AG09309 (cell line): ENCODE results near the gene CDC42BPG.
A peak's percentile ranks its signal among the peaks of the same experiment; 100 is the strongest.

Experiments used
- DNase-seq: peaks from one replicate; pipeline ENCODE4 v3.0.0-alpha.2; 2010; ENCODE audit warnings: low read depth
- H3K4me3 ChIP-seq: 2 replicates; pipeline ENCODE4 v1.5.1; 2011; ENCODE audit warnings: mild to moderate bottlenecking, low read depth, low read length, moderate library complexity; ENCODE audit not compliant: control insufficient read depth
- TF ChIP-seq, protein P1 (sequence below): IDR thresholded peaks from 2 replicates; pipeline ENCODE4 v1.5.1; 2011; ENCODE audit warnings: mild to moderate bottlenecking, low read depth, low read length, inconsistent platforms; ENCODE audit not compliant: insufficient read depth, control insufficient read depth; ENCODE audit errors: missing control alignments

Gene CDC42BPG

GRCh38 chr11:64870893-64871466 is 26.5 kb upstream of the CDC42BPG start:
- DNase-seq: no peak
- TF ChIP-seq, protein P1, sequence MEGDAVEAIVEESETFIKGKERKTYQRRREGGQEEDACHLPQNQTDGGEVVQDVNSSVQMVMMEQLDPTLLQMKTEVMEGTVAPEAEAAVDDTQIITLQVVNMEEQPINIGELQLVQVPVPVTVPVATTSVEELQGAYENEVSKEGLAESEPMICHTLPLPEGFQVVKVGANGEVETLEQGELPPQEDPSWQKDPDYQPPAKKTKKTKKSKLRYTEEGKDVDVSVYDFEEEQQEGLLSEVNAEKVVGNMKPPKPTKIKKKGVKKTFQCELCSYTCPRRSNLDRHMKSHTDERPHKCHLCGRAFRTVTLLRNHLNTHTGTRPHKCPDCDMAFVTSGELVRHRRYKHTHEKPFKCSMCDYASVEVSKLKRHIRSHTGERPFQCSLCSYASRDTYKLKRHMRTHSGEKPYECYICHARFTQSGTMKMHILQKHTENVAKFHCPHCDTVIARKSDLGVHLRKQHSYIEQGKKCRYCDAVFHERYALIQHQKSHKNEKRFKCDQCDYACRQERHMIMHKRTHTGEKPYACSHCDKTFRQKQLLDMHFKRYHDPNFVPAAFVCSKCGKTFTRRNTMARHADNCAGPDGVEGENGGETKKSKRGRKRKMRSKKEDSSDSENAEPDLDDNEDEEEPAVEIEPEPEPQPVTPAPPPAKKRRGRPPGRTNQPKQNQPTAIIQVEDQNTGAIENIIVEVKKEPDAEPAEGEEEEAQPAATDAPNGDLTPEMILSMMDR: no peak
- no peak overlapping the region for H3K4me3 ChIP-seq

GRCh38 chr11:64870176-64870892 is 25.9 kb upstream of the CDC42BPG start:
- DNase-seq: no peak
- H3K4me3 ChIP-seq: peak overlapping the region; percentile 1; the same call in 1 of the 2 replicates
- TF ChIP-seq, protein P1: no peak

GRCh38 chr11:64869571-64870175 is 25.2 kb upstream of the CDC42BPG start:
- TF ChIP-seq, protein P1: peak; percentile 41
- no peak overlapping the region for H3K4me3 ChIP-seq

DNA sequence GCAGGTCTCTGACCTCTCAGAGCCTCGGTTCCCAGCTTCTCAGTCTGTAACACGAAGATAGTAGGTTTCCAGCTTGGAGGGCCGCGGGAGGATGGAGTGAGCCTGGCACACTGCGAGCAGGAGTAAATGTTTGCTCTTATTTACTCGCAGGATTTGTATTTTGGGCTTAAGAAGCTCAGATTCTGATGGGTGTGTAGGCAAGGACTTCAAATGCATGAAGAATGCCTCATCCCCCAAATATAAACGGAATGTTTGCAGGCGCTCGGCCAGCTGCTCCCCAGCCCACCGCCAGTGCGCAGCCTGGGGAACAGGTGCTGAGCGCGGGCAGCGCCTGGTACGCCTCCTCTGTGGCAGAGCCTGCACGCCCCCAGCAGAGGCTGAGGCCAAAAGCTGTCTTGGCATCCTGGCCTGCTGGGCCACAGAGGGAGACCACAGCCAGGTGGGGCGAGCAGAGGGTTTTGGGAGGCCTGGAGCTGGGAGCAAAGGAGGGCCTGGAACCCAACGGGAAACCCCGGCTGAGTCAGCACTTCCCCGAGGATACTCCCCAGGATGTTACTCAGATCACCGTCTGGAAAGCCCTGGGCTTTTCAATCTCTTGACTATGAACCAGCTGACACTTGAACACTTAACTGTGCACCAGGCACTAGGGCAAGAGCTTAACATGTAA is 24.6 kb upstream of the CDC42BPG start:
- no peak for DNase-seq
- no peak overlapping the region for H3K4me3 ChIP-seq
- TF ChIP-seq, protein P1: no peak

More at GRCh38 chr11:64869571-64870175, 25.2 kb upstream of the CDC42BPG start:
- no peak for DNase-seq

- no peak for DNase-seq
- H3K4me3 ChIP-seq: no peak overlapping the region
- TF ChIP-seq, protein P1: no peak
These were observed 23.5 kb upstream of the CDC42BPG start for GRCh38 chr11:64867748-64868462.

DNA sequence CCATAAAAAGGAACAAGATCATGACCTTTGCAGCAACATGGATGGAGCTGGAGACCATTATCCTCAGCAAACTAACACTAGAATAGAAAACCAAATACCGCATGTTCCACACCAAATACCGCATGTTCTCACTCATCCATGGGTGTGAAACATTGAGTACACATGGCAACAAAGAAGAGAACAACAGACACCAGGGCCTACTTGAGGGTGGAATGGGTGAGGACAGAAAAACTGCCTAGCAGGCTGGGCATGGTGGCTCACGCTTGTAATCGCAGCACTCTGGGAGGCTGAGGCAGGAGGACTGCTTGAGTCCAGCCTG is 21.7 kb upstream of the CDC42BPG start:
- H3K4me3 ChIP-seq: no peak overlapping the region
- TF ChIP-seq, protein P1: no peak
- no peak for DNase-seq
